Stimulated activated CD8-positive, alpha-beta memory T cell treated with anti-CD3 and anti-CD28 coated beads, Interleukin-12 subunit alpha, Interleukin-12 subunit beta, amount 100 ng/mL, for 24 hours (primary cell): Measurements from ENCODE around the gene DLG2.
"Not testable (repeated sequence)": the region's sequence is repeated elsewhere in the genome, so short reads cannot be mapped to it uniquely, and the experiment has no call there.

Experiments used
- DNase-seq: peaks from one replicate; pipeline ENCODE4 v3.0.0-alpha.2; 2020; ENCODE audit errors: extremely low read depth

DLG2 gene

GRCh38 chr11:85114786-85115185 is 512.4 kb downstream of the DLG2 start:
- DNase-seq = no peak

DNA sequence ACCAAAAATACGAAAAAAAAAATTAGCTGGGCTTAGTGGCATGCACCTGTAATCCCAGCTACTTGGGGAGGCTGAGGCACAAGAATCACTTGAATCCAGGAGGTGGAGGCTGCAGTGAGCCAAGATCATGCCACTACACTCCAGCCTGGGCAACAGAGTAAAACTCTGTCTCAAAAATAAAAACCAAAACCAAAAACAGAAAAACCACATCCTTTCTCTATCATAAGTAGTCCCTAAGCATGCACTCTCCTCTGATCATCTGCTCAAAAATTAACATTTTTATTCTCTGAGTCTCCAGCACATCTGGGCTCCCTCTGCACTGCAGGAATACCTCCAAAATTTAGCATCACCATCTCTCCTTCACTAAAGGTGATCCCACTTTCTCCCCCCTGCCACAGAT is 516.9 kb downstream of the DLG2 start:
- not testable (repeated sequence) for DNase-seq

- no peak for DNase-seq
Measured at GRCh38 chr11:85109141-85109540, 518.0 kb downstream of the DLG2 start.

DNA sequence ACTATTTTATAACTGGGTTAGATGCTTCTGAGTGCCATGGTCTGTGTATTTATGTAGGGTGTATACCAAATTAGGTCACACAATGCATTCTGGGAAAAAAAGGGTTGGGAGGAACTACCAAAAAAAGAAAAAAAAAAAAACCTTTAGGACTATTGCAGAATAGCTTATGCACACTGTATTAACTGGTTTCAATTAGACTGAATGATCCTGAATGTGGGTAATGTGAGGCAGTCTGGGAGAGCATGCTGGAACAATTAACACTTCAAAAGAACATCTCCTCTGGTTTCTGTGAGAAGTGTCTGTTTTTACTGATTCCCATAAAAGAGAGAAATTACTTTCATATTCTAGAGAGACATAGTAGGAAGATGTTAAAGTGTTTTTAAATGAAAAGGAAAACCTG is 521.3 kb downstream of the DLG2 start:
- DNase-seq = no peak

DNA sequence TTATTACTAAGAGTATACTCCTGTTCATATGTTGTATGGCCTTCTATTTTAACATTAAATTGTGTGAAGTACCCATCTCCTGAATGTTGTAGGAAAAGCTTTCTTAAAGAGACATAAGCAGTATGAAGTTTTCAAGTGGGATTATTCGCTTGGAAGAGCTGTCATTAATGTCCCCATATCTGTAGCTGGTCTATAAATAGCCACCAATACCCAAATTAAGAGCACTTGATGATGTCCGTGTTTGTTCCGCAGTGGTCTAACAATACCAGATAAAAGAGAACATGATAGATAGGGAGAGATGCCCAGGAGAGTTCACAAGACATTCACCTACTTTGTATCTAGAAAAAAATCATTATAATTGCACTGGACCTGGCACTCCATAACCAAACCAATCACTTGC is 527.6 kb downstream of the DLG2 start:
- DNase-seq = no peak

DNA sequence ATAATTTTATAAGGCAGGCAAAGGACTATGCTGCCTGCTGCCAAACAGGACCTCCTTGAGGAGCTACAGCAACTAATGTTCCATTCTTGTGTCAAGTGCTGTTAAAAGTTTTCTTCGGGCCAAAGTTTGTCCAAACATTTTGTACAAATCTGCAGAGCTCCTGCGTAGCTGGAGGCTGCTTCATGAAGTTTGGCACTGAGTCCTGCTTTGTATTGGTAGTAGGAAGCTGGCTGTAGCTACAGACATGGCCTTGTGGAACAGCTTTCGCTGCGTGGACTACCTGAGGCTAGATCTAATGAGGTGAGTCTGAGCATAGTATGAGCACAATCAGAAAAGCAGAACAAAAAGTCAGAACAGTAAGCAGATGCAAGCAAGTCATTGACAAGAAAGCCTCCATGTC is 528.1 kb downstream of the DLG2 start:
- no peak for DNase-seq

GRCh38 chr11:85096939-85097338 is 530.2 kb downstream of the DLG2 start:
- DNase-seq = no peak

- DNase-seq = no peak
Measured at GRCh38 chr11:85095239-85095638, 531.9 kb downstream of the DLG2 start.

DNA sequence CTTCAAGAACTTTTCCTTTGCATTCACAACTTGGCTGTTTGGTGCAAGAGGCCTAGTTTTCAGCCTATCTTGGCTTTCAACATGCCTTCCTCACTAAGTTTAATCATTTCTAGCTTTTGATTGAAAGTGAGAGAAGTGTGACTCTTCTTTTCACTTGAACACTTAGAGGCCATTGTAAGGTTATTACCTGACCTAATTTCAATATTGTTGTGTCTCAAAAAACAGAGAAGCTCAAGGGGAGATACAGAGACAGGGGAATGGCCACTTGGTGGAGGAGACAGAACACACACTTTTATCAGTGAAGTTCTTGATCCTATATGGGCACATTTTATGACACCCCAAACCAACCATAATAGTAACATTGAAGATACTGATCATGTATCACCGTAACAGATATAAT is 532.3 kb downstream of the DLG2 start:
- no peak for DNase-seq

- DNase-seq = no peak
Measured at GRCh38 chr11:85089654-85090053, 537.5 kb downstream of the DLG2 start.

DNA sequence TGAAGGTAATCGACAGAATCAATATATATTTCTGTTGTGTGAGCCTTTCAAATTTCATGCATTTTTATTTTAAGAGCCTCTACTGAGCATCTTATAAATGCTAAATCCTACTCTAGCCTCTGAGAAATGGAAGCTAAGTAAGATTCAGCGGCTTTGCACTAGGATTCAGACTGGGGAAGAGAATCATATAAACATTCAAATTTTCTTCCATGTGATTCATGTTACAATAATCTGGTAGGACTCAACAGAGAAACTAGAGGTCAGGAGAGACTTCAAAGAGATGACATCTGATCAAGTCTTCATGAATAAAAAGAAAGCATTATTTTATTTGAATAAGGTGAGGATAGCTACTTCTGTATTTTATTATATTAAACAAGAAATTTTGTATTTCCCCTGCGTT is 538.9 kb downstream of the DLG2 start:
- no peak for DNase-seq

- DNase-seq = no peak
Measured at GRCh38 chr11:85086504-85087284, 540.5 kb downstream of the DLG2 start.

GRCh38 chr11:85076535-85077330 is 550.4 kb downstream of the DLG2 start:
- DNase-seq = no peak

GRCh38 chr11:85062659-85063058 is 564.5 kb downstream of the DLG2 start:
- no peak for DNase-seq

DNA sequence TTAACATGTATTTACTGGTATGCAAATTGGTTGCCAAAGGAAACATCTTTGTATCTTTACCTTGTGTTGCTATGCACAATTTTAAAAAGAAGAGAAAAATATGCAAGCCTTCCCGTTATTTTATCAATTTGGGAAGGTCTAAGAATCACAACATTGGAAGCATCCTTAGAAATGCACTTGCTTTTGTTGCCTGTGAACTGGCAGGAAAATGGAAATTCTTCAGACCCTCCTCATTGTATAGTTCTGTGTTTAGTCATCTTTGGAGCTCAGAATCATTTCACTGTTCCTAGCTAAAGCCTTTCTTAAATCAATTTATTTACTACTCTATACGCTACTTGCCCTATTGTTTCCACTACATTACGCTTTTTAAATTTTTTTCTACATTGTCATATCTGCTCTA is 574.5 kb downstream of the DLG2 start:
- DNase-seq = no peak

GRCh38 chr11:85048801-85049200 is 578.3 kb downstream of the DLG2 start:
- DNase-seq = no peak

- no peak for DNase-seq
Measured at GRCh38 chr11:85045716-85046115, 581.4 kb downstream of the DLG2 start.

GRCh38 chr11:85044911-85045310 is 582.2 kb downstream of the DLG2 start:
- no peak for DNase-seq

- DNase-seq = no peak
Measured at GRCh38 chr11:85042361-85042760, 584.8 kb downstream of the DLG2 start.

DNA sequence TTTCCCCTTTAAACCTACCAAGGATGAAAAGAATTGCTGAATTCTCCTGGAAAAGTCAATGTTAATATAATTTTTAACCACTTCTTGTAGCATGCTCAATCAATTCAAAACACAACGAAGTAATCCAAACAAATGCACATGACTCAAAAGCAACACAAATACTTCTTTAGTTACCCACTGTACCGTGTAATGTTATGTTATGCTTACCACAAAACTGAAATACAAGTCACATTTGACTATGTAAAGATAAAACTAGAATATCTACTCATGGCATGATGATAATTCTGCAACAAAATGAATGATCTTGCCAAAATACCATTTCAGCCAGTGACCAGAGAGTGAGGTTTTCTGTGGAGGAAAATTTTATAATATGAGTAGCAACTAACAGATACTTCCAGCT is 587.0 kb downstream of the DLG2 start:
- no peak for DNase-seq

- DNase-seq = no peak
Measured at GRCh38 chr11:85029964-85030363, 597.2 kb downstream of the DLG2 start.

DNA sequence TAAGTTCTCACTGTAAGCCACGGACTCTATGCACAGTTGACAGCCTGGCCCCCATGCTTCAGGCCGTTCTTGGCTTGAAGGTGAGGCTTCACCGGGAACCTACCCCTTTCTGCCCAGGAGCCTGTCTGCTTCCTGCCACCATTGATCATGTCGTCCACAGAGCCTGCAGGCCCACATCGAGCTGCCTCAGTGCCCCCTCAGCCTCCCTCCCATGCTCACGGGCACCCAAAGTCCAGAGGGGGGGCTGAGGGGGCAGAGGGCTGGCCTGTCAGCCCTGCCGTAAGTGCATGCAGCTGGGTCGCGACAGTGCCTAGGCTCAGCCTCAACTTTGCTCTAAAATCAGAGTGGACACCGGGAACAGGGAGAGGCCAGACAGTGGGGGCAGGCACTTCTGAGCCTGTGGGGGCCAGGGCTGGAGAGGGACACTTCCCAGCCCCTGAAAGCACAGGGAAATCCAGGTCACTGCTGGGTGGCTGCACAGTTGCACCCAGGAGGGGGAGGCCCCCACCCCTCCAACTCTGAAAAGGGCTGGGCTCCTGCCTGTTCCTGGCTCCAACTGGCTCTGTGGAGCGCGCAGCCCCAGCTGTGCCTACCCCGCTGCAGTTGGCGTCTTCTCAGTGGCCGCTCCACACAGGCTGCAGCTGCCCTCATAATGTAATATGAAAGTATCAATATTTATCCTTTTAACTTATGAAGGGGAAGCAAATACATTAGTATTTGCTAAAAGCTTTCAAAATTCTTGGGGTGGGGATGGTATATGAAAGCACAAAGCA is 598.6 kb downstream of the DLG2 start:
- no peak for DNase-seq

DNA sequence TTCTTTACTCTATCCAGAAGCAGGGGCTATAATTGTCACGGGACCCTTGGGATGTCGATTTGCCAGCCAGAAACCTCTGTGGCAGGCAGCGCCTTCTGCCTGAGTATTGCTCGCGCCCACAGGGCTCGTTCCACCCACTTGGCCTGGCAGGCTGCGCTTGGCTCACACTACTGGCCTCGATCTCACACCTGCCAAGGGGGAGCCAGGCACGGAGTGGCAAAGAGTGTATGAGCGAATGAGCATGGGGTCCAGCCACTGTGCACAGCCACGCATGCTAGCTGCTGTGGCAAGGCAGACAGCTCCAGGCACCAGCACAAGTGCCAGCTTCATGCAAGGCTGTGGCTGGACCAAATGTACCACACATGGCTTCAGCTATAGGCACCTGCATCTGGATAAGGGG is 599.8 kb downstream of the DLG2 start:
- no peak for DNase-seq
